ENCODE data around the gene CROCC2. TPM values are rescaled to one million over a fixed set of nuclear protein-coding genes. Genes with fewer than 3 reads are reported as not detected.

Gene CROCC2
- total and polyA plus RNA-seq, 2 of the 13 experiments (the other 11 are each of a cell fraction or from before 2014, with no cell fraction given), result not detected

- Histone ChIP-seq H3K4me3 (replicated peaks in 1 of 3; ENCODE audit: insufficient read depth in 1 of 3, low read depth in 2 of 3, low read length in 3 of 3) (no peak overlapping the region), H3K9me3 (ENCODE audit: low read length) (no peaks in the 10 kb centered on the region), H3K27ac (ENCODE audit: extremely low read length, insufficient read depth, low read length) (no peak overlapping the region), H4K20me1 (ENCODE audit: insufficient read depth, low read length) (no peaks in the 10 kb centered on the region), H3K4me2 (ENCODE audit: low read depth, low read length) (no peak overlapping the region), H3K79me2 (ENCODE audit: insufficient read depth, low read length) (no peaks in the 10 kb centered on the region), H3K9ac (ENCODE audit: insufficient read depth, low read depth, low read length) (no peak overlapping the region), H3K27me3 (ENCODE audit: control insufficient read depth in 1 of 2, insufficient read depth in 2 of 2, low read length in 2 of 2) (peaks cover 20 to 76% of the 10 kb centered on the region in 2 experiments), H3K36me3 (replicated peaks in 1 of 2; ENCODE audit: control insufficient read depth in 1 of 2, insufficient read depth in 2 of 2, low read length in 2 of 2) (no peaks in the 10 kb centered on the region), H2AFZ (ENCODE audit: low read length) (no peak overlapping the region), H3K4me1 (ENCODE audit: insufficient read depth, low read length) (peaks cover 10% of the 10 kb centered on the region; the same call in 1 of the 2 replicates)
- ATAC-seq, result no peak; the same call in 1 of the 3 replicates
- in situ Hi-C loops (cut with HindIII; ENCODE audit: extremely low pct_ligation_motif_present, low pct_unique_long_range_greater_than_20kb), result no loop called here
- BruUV-seq (replicated peaks), result no TSS peak
- intact Hi-C loops (cut with micrococcal nuclease; ENCODE audit: unreplicated experiment), result no loop called here
- TF ChIP-seq RCOR2 (CRISPR knock-in tag; IDR thresholded peaks at IDR 0.05), result no peak
- 0 out of 2 replicates have a peak, but pooled peaks have one; percentile 17 for TF ChIP-seq HNRNPL (IDR thresholded peaks at IDR 0.05; ENCODE audit: low read depth, low read length)
- POLR2A ChIA-PET, result no interaction called here
- CTCF ChIA-PET (ENCODE audit: low intra/inter-chr PET ratio, low total read pairs), result no interaction called here
- no peak for FAIRE-seq
- 59% methylated on average over 14 of the region's 14 CpGs for WGBS (ENCODE audit: low lambda C conversion rate)
- no peak for DNase-seq (ENCODE audit: low spot score)
These were observed 19.0 kb downstream of the CROCC2 start for GRCh38 chr2:240925191-240925567.

- ChIA-PET POLR2A (no interaction called here), CTCF (ENCODE audit: low intra/inter-chr PET ratio, low total read pairs) (no interaction called here)
- Histone ChIP-seq H3K4me2 (ENCODE audit: low read depth, low read length) (no peak overlapping the region), H3K79me2 (ENCODE audit: insufficient read depth, low read length) (no peaks in the 10 kb centered on the region), H3K9ac (ENCODE audit: insufficient read depth, low read depth, low read length) (no peak overlapping the region), H3K36me3 (replicated peaks in 1 of 2; ENCODE audit: control insufficient read depth in 1 of 2, insufficient read depth in 2 of 2, low read length in 2 of 2) (no peaks in the 10 kb centered on the region), H3K4me1 (ENCODE audit: insufficient read depth, low read length) (peaks cover 10% of the 10 kb centered on the region; the same call in 1 of the 2 replicates), H2AFZ (ENCODE audit: low read length) (no peak overlapping the region), H3K27me3 (ENCODE audit: control insufficient read depth in 1 of 2, insufficient read depth in 2 of 2, low read length in 2 of 2) (peaks cover 19 to 76% of the 10 kb centered on the region in 2 experiments), H3K4me3 (replicated peaks in 1 of 3; ENCODE audit: insufficient read depth in 1 of 3, low read depth in 2 of 3, low read length in 3 of 3) (no peak overlapping the region), H4K20me1 (ENCODE audit: insufficient read depth, low read length) (no peaks in the 10 kb centered on the region), H3K9me3 (ENCODE audit: low read length) (no peaks in the 10 kb centered on the region), H3K27ac (ENCODE audit: extremely low read length, insufficient read depth, low read length) (no peak overlapping the region)
- intact Hi-C loops (cut with micrococcal nuclease; ENCODE audit: unreplicated experiment), result no loop called here
- TF ChIP-seq RAD21 (CRISPR knock-in tag; IDR thresholded peaks at IDR 0.05), result no peak
- TF ChIP-seq ZNF777 (CRISPR knock-in tag; IDR thresholded peaks at IDR 0.05), result no peak
- TF ChIP-seq ZNF768 (CRISPR knock-in tag; IDR thresholded peaks at IDR 0.05), result 0 out of 2 replicates have a peak, but pooled peaks have one; percentile 9
- no peak for TF ChIP-seq HOXA7 (CRISPR knock-in tag; IDR thresholded peaks at IDR 0.05)
- no peak for TF ChIP-seq RCOR2 (CRISPR knock-in tag; IDR thresholded peaks at IDR 0.05)
- no peak for TF ChIP-seq ZNF605 (CRISPR knock-in tag; IDR thresholded peaks at IDR 0.05)
- 0 out of 2 replicates have a peak, but pooled peaks have one; percentile 9 for TF ChIP-seq HNRNPL (IDR thresholded peaks at IDR 0.05; ENCODE audit: low read depth, low read length)
- no peak for TF ChIP-seq SRSF4 (IDR thresholded peaks at IDR 0.05; ENCODE audit: low read depth, low read length, poor library complexity, severe bottlenecking)
- TF ChIP-seq XRCC5 (optimal IDR thresholded peaks at IDR 0.05; ENCODE audit: low read length), result peak; percentile 26
- peak; percentile 24; the same call in 1 of the 2 replicates for TF ChIP-seq ZNF800 (CRISPR knock-in tag; IDR thresholded peaks at IDR 0.05)
- TF ChIP-seq SAP130 (CRISPR knock-in tag; IDR thresholded peaks at IDR 0.05; ENCODE audit: low read depth), result no peak
- BruUV-seq (replicated peaks), result no TSS peak
- ATAC-seq, result peak; percentile 43
- 70% methylated on average over 9 of the region's 29 CpGs for WGBS (ENCODE audit: low lambda C conversion rate)
- no peak for FAIRE-seq
- in situ Hi-C loops (cut with HindIII; ENCODE audit: extremely low pct_ligation_motif_present, low pct_unique_long_range_greater_than_20kb), result no loop called here
- no peak for DNase-seq (ENCODE audit: low spot score)
These were observed 19.7 kb downstream of the CROCC2 start for GRCh38 chr2:240925568-240926515.

All from HepG2 (cell line).